Mucosa of descending colon (tissue), 3 donors: Measurements from ENCODE around the gene TMEM165. TPM values are rescaled to one million over a fixed set of nuclear protein-coding genes. Genes with fewer than 3 reads are reported as not detected.

Experiments
- ATAC-seq: fragments of 200-7000 bp; cut with Tn5 transposase; one replicate; pipeline ENCODE4 v1.9.1; 2020; ENCODE audit warnings: mild to moderate bottlenecking, moderate library complexity
- DNase-seq, 3 donors: peaks; one replicate each; pipeline ENCODE4 v3.0.0-alpha.2; 2020
- H3K36me3 ChIP-seq: fragments of 200-600 bp; one replicate; pipeline ENCODE4 v1.8.0; 2021; ENCODE audit warnings: low read depth, mild to moderate bottlenecking
- H3K4me1 ChIP-seq: fragments of 200-600 bp; one replicate; pipeline ENCODE4 v1.8.0; 2021; ENCODE audit warnings: low read depth, mild to moderate bottlenecking
- H3K4me3 ChIP-seq: fragments of 200-600 bp; one replicate; pipeline ENCODE4 v1.8.0; 2021; ENCODE audit warnings: mild to moderate bottlenecking
- H3K9me3 ChIP-seq: fragments of 200-600 bp; one replicate; pipeline ENCODE4 v1.8.0; 2021; ENCODE audit warnings: mild to moderate bottlenecking
- intact Hi-C, 2 donors: fragments of 100-400 bp; cut with DNase I in 1 of 2; cut with micrococcal nuclease in 1 of 2; formaldehyde crosslinking; loops; one replicate each; pipeline versions ENCODE4 v1.11.0 to v1.11.1; 2022; cut with DNase I, micrococcal nuclease
- total RNA-seq, 3 donors: library from RNA; stranded (reverse); fragmentation: NEBNext Ultra II Directional in 2 of 3; extraction: Animal tissue kit (Norgen Biotek cat#: 25700) in 2 of 3; gene quantifications; one replicate each; pipeline versions ENCODE4 v1.2.1 to v1.2.4, GENCODE V29; 2021 to 2023
- TF ChIP-seq, protein P1 (sequence below): fragments of 200-600 bp; IDR thresholded peaks from one replicate; pipeline ENCODE4 v1.8.0; 2022; ENCODE audit warnings: antibody characterized with exemption, mild to moderate bottlenecking
- donor health status: DM: no; HTN: no; CAD: no; lungs with moderate emphysema.
- donor health status: DM: no; HTN: no; CAD: no.
- donor health status: DM: no; HTN: yes; CAD: no.

The TMEM165 gene
- total RNA-seq, 3 donors from 2014 or later, result 56.4 to 85.8 (median 77.6) TPM

DNA sequence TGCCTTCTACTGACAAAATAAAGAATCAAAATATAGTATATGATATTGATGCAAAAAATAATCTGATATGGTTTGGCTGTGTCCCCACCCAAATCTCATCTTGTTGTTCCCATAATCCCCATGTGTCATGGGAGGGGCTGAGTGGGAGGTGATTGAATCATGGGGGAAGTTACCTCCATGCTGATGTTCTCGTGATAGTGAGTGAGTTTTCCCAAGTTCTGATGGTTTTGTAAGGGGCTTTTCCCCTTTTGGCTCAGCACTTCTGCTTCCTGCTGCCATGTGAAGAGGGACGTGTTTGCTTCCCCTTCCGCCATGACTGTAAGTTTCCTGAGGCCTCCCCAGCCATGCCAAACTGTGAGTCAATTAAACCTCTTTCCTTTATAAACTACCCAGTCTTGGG, 70.2 kb downstream of the TMEM165 start:
- Histone ChIP-seq H3K4me1 (no peaks in the 10 kb centered on the region), H3K4me3 (no peak overlapping the region), H3K36me3 (no peaks in the 10 kb centered on the region), H3K9me3 (no peaks in the 10 kb centered on the region)
- TF ChIP-seq, protein P1, sequence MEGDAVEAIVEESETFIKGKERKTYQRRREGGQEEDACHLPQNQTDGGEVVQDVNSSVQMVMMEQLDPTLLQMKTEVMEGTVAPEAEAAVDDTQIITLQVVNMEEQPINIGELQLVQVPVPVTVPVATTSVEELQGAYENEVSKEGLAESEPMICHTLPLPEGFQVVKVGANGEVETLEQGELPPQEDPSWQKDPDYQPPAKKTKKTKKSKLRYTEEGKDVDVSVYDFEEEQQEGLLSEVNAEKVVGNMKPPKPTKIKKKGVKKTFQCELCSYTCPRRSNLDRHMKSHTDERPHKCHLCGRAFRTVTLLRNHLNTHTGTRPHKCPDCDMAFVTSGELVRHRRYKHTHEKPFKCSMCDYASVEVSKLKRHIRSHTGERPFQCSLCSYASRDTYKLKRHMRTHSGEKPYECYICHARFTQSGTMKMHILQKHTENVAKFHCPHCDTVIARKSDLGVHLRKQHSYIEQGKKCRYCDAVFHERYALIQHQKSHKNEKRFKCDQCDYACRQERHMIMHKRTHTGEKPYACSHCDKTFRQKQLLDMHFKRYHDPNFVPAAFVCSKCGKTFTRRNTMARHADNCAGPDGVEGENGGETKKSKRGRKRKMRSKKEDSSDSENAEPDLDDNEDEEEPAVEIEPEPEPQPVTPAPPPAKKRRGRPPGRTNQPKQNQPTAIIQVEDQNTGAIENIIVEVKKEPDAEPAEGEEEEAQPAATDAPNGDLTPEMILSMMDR, result no peak
- ATAC-seq (no peak), DNase-seq (no peak)
- intact Hi-C loops, result no loop called here

DNA sequence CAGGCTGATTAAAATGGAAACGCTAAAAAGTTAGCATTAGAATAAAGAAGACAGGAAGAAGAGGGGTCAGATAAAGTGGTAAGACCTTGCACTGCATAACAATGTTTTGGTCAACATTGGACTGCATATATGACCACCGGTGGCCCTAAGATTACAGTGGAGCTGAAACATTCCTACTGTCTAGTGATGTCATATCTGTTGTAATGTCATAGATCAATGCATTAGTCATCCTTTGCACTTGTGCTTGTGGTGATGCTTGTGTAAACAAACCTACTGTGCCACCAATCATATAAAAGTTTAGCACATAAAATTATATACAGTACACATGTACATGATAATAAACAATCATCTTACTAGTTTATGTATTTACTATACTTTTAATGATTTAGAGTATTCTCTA, 73.0 kb downstream of the TMEM165 start:
- Histone ChIP-seq H3K36me3 (no peaks in the 10 kb centered on the region), H3K4me3 (no peak overlapping the region), H3K9me3 (no peaks in the 10 kb centered on the region), H3K4me1 (no peaks in the 10 kb centered on the region)
- ATAC-seq (no peak), DNase-seq (no peak)
- TF ChIP-seq, protein P1, result no peak
- intact Hi-C loops, result no loop called here

DNA sequence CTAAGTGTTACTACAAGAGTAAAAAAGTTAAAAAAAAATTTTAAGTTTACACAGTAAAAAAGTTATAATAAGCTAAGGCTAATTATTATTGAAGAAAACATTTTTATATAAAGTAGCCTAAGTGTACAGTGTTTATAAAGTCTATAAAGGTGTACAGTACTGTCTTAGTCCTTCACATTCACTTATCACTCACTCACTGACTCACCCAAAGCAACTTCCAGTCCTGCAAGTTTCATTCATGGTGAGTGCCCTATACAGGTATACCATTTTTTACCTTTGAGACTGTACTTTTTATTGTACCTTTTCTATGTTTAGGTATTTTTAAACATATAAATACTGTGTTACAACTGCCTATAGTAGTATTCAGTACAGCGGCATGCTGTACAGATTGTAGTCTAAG, 74.2 kb downstream of the TMEM165 start:
- ATAC-seq (no peak), DNase-seq (no peak)
- TF ChIP-seq, protein P1, result no peak
- Histone ChIP-seq H3K36me3 (no peaks in the 10 kb centered on the region), H3K4me1 (no peaks in the 10 kb centered on the region), H3K4me3 (no peak overlapping the region), H3K9me3 (peaks cover 3% of the 10 kb centered on the region)
- intact Hi-C loops, result no loop called here

Other genes starting within 250 kb of the TMEM165 start
- gene SRD5A3, start 49.7 kb upstream of the TMEM165 start, total RNA-seq, result 10 to 100 TPM in 2 of 3 donors, 1 to 10 TPM in 1; 5.9 to 14.7 (median 14.0) TPM
- 10 to 100 TPM; 17.4 to 33.1 (median 25.3) TPM for gene CLOCK, start 151.0 kb downstream of the TMEM165 start, total RNA-seq
- gene PDCL2, start 196.3 kb downstream of the TMEM165 start, total RNA-seq, result not detected
- 1 to 10 TPM in 2 of 3 donors, under 1 TPM in 1; 0.81 to 1.5 (median 1.0) TPM for gene NMU, start 240.3 kb downstream of the TMEM165 start, total RNA-seq